Keratinocyte (primary cell): Measurements from ENCODE around the gene TMCC2. TPM values are rescaled to one million over a fixed set of nuclear protein-coding genes. Genes with fewer than 3 reads are reported as not detected.

Experiments
- DNase-seq: peaks from one replicate; pipeline ENCODE4 v3.0.0-alpha.2; 2011; ENCODE audit warnings: low read depth, missing footprints, low spot score
- FAIRE-seq: peaks from 2 replicates; lab custom pipeline; 2011; peaks lifted over from hg19 to GRCh38; lab: Jason Lieb, UNC
- H2AFZ ChIP-seq: 2 replicates; pipeline ENCODE4 v1.6.0; 2012; ENCODE audit warnings: low read length, control low read depth, inconsistent platforms; ENCODE audit not compliant: control insufficient read depth
- H3K27ac ChIP-seq: 2 replicates; pipeline ENCODE4 v1.5.1; 2011; ENCODE audit warnings: low read length; ENCODE audit not compliant: control insufficient read depth, insufficient read depth
- H3K27me3 ChIP-seq: 3 replicates; pipeline ENCODE4 v1.6.0; 2011; ENCODE audit warnings: low read length; ENCODE audit not compliant: control insufficient read depth, insufficient read depth; ENCODE audit errors: extremely low read depth
- H3K36me3 ChIP-seq, 2 experiments: 2 replicates in 1 of 2; 3 replicates in 1 of 2; pipeline ENCODE4 v1.5.1; 2011; ENCODE audit warnings: low read length in 2 of 2, mild to moderate bottlenecking in 1 of 2; ENCODE audit not compliant: control insufficient read depth in 2 of 2, insufficient read depth in 2 of 2; ENCODE audit errors: extremely low read depth in 1 of 2
- H3K4me1 ChIP-seq: 3 replicates; pipeline ENCODE4 v1.5.1; 2011; ENCODE audit warnings: low read length; ENCODE audit not compliant: control insufficient read depth, insufficient read depth; ENCODE audit errors: extremely low read depth
- H3K4me2 ChIP-seq: 3 replicates; pipeline ENCODE4 v1.6.0; 2011; ENCODE audit warnings: low read depth, low read length; ENCODE audit not compliant: control insufficient read depth, insufficient read depth; ENCODE audit errors: extremely low read depth
- H3K4me3 ChIP-seq, 3 experiments: fragments of 200-600 bp in 1 of 3; sonication (generic) in 1 of 3; 2 replicates in 2 of 3; 3 replicates in 1 of 3; pipeline ENCODE4 v1.5.1; 2011 to 2016; ENCODE audit warnings: low read length in 3 of 3, mild to moderate bottlenecking in 3 of 3, control low read depth in 2 of 3, inconsistent platforms in 1 of 3, low read depth in 1 of 3, mixed read lengths in 1 of 3, mixed run types in 1 of 3, moderate library complexity in 1 of 3; ENCODE audit not compliant: control insufficient read depth in 2 of 3, insufficient read depth in 2 of 3; ENCODE audit errors: extremely low read depth in 1 of 3
- H3K79me2 ChIP-seq: 2 replicates; pipeline ENCODE4 v1.6.0; 2012; ENCODE audit warnings: low read length; ENCODE audit not compliant: control insufficient read depth, insufficient read depth
- H3K9ac ChIP-seq: 3 replicates; pipeline ENCODE4 v1.6.0; 2011; ENCODE audit warnings: low read length; ENCODE audit not compliant: control insufficient read depth, insufficient read depth; ENCODE audit errors: extremely low read depth
- H3K9me1 ChIP-seq: 3 replicates; pipeline ENCODE4 v1.6.0; 2011; ENCODE audit warnings: low read length; ENCODE audit not compliant: control insufficient read depth, insufficient read depth; ENCODE audit errors: extremely low read depth
- H3K9me3 ChIP-seq: 2 replicates; pipeline ENCODE4 v1.5.1; 2012; ENCODE audit warnings: low read depth, low read length; ENCODE audit not compliant: control insufficient read depth
- H4K20me1 ChIP-seq: 3 replicates; pipeline ENCODE4 v1.6.0; 2011; ENCODE audit warnings: low read length; ENCODE audit not compliant: control insufficient read depth, insufficient read depth; ENCODE audit errors: extremely low read depth
- CTCF ChIP-seq, 3 experiments: IDR thresholded peaks in 1 of 3; conservative IDR thresholded peaks in 1 of 3; optimal IDR thresholded peaks in 1 of 3; 2 replicates in 2 of 3; 3 replicates in 1 of 3; pipeline versions ENCODE3 to v1.5.1; 2011; ENCODE audit warnings: low read length in 3 of 3, mild to moderate bottlenecking in 3 of 3, moderate library complexity in 2 of 3, control low read depth in 1 of 3, inconsistent platforms in 1 of 3; ENCODE audit not compliant: insufficient read depth in 2 of 3; ENCODE audit errors: extremely low read depth in 1 of 3
- EZH2 ChIP-seq: IDR thresholded peaks from one replicate; pipeline ENCODE4 v1.6.1; 2012; ENCODE audit warnings: inconsistent platforms, mild to moderate bottlenecking, low read length, moderate library complexity
- dilution Hi-C: fragments of 300-500 bp; cut with MboI; formaldehyde crosslinking; loops from one replicate; pipeline ENCODE4 v1.7.0; 2020; ENCODE audit warnings: low sequenced_read_pairs; ENCODE audit not compliant: extremely low pct_ligation_motif_present
- polyA plus RNA-seq, 5 experiments: library from polyadenylated mRNA; depleted of rRNA in 3 of 5; stranded (reverse) in 3 of 5; stranded (forward) in 1 of 5; unstranded in 1 of 5; fragments of >200 nt; gene quantifications; 1 replicate in 1 of 5; 2 replicates in 3 of 5; 3 replicates in 1 of 5; pipeline versions ENCODE4 v1.2.1 to v1.2.3, GENCODE V29; 2011 to 2012; ENCODE audit warnings: missing spikeins in 2 of 5, low read depth in 1 of 5, low replicate concordance in 1 of 5

The TMCC2 gene
- polyA plus RNA-seq, 1 donor (not counting 4 experiments of a cell fraction or from before 2014, with no cell fraction given), result 0.60 TPM

GRCh38 chr1:205263580-205264190, 35.9 kb downstream of the TMCC2 start:
- Histone ChIP-seq H3K4me1 (peaks cover 19% of the 10 kb centered on the region), H3K27me3 (peaks cover 4% of the 10 kb centered on the region), H3K36me3 (no peaks in the 10 kb centered on the region), H4K20me1 (no peaks in the 10 kb centered on the region), H2AFZ (no peak overlapping the region), H3K4me2 (no peak overlapping the region), H3K27ac (no peak overlapping the region), H3K79me2 (no peaks in the 10 kb centered on the region), H3K9me3 (no peaks in the 10 kb centered on the region), H3K4me3 (no peak overlapping the region), H3K9me1 (no peaks in the 10 kb centered on the region), H3K9ac (no peak overlapping the region)
- FAIRE-seq (no peak), DNase-seq (no peak)
- no peak for TF ChIP-seq EZH2
- TF ChIP-seq CTCF (optimal IDR thresholded peaks at IDR 0.05 in 1 of 3, IDR thresholded peaks at IDR 0.05 in 1 of 3, conservative IDR thresholded peaks at IDR 0.05 in 1 of 3; ENCODE audit: extremely low read depth in 1 of 3, insufficient read depth in 2 of 3, low read length in 3 of 3), result no peak
- dilution Hi-C loops, result no loop called here

- no peak overlapping the region for H3K9ac ChIP-seq
- no peak overlapping the region for H3K27ac ChIP-seq
- no peak for TF ChIP-seq CTCF (optimal IDR thresholded peaks at IDR 0.05 in 1 of 3, IDR thresholded peaks at IDR 0.05 in 1 of 3, conservative IDR thresholded peaks at IDR 0.05 in 1 of 3; ENCODE audit: extremely low read depth in 1 of 3, insufficient read depth in 2 of 3, low read length in 3 of 3)
- H3K79me2 ChIP-seq, result no peaks in the 10 kb centered on the region
- dilution Hi-C loops, result no loop called here
- no peak overlapping the region for H2AFZ ChIP-seq
- H3K9me3 ChIP-seq, result no peaks in the 10 kb centered on the region
- no peaks in the 10 kb centered on the region for H3K9me1 ChIP-seq
- H3K4me3 ChIP-seq, result no peak overlapping the region
- no peaks in the 10 kb centered on the region for H3K36me3 ChIP-seq
- H3K27me3 ChIP-seq, result peaks cover 4% of the 10 kb centered on the region
- no peak overlapping the region for H3K4me2 ChIP-seq
- H3K4me1 ChIP-seq, result peaks cover 12% of the 10 kb centered on the region
- H4K20me1 ChIP-seq, result no peaks in the 10 kb centered on the region
- FAIRE-seq (no peak), DNase-seq (no peak)
These were observed 39.0 kb downstream of the TMCC2 start for GRCh38 chr1:205266611-205267305.
